Tibial nerve (tissue), 4 donors: ENCODE results near the gene SUSD3.

Source experiments
- CTCF ChIP-seq, 5 experiments: fragments of 200-600 bp in 3 of 5; fragments of 450-650 bp in 2 of 5; sonication (generic) in 3 of 5; IDR thresholded peaks; one replicate each; pipeline ENCODE4 v1.5.1; 2016 to 2019; ENCODE audit warnings: antibody characterized with exemption in 5 of 5, mild to moderate bottlenecking in 3 of 5, moderate library complexity in 2 of 5
- EP300 ChIP-seq, 2 donors: sonication (generic); formaldehyde crosslinking; IDR thresholded peaks; one replicate each; pipeline ENCODE4 v1.6.1; 2017; ENCODE audit warnings: antibody characterized with exemption in 2 of 2, mild to moderate bottlenecking in 1 of 2
- POLR2A ChIP-seq, 2 donors: fragments of 450-650 bp; IDR thresholded peaks; one replicate each; pipeline ENCODE4 v1.6.1; 2017; ENCODE audit warnings: antibody characterized with exemption in 2 of 2, mild to moderate bottlenecking in 2 of 2, moderate library complexity in 2 of 2

GRCh38 chr9:93058355-93059010, at the start of gene SUSD3:
- no peak for TF ChIP-seq CTCF (IDR thresholded peaks at IDR 0.05)
- no peak for TF ChIP-seq POLR2A (IDR thresholded peaks at IDR 0.05)
- TF ChIP-seq EP300 (IDR thresholded peaks at IDR 0.05), result no peak
